ENCODE results near the gene NOL12. TPM values are rescaled to one million over a fixed set of nuclear protein-coding genes. Genes with fewer than 3 reads are reported as not detected.

Gene NOL12
- total RNA-seq, 1 experiment from 2014 or later, result 31.4 TPM

- Histone ChIP-seq H3K27ac (ENCODE audit: low read depth, low read length) (no peak overlapping the region), H3K36me3 (ENCODE audit: control insufficient read depth in 1 of 2, insufficient read depth in 2 of 2, low read length in 2 of 2) (no peaks in the 10 kb centered on the region), H3K4me3 (replicated peaks in 1 of 2; ENCODE audit: low read depth in 1 of 2, low read length in 2 of 2) (no peak overlapping the region), H3K4me2 (ENCODE audit: low read length) (no peak overlapping the region), H2AFZ (ENCODE audit: low read depth, low read length, poor library complexity, severe bottlenecking) (no peak overlapping the region), H4K20me1 (ENCODE audit: insufficient read depth) (no peaks in the 10 kb centered on the region), H3K9me3 (ENCODE audit: control insufficient read depth in 1 of 2, insufficient read depth in 1 of 2, low read depth in 1 of 2, low read length in 2 of 2) (no peaks in the 10 kb centered on the region), H3K79me2 (ENCODE audit: insufficient read depth, low read length) (no peaks in the 10 kb centered on the region), H3K9me2 (ENCODE audit: insufficient read depth) (no peaks in the 10 kb centered on the region), H3K4me1 (ENCODE audit: control insufficient read depth in 1 of 2, insufficient read depth in 2 of 2, low read length in 2 of 2) (peaks cover 26 to 43% of the 10 kb centered on the region in 2 experiments), H3K27me3 (ENCODE audit: insufficient read depth, low read length) (no peaks in the 10 kb centered on the region), H3K9ac (ENCODE audit: low read length) (no peak overlapping the region)
- ChIA-PET CTCF (interaction anchor here (0.8 to 1.6 kb wide), 3 partner anchors 8 to 89 kb away, joined by 3 to 4 read pairs (median 3); no protein-coding TSS in a partner anchor), POLR2A (no interaction called here), RAD21 (ENCODE audit: low non-redundant PET in 1 of 2, low total read pairs in 2 of 2, uncharacterized antibody in 2 of 2, unreplicated experiment in 2 of 2) (no interaction called here)
- no peak for TF ChIP-seq POLR2A (IDR thresholded peaks at IDR 0.05; ENCODE audit: borderline replicate concordance, extremely low read depth, insufficient read depth, insufficient read length)
- no peak for TF ChIP-seq RAD21 (IDR thresholded peaks at IDR 0.05; ENCODE audit: low read depth)
- TF ChIP-seq POLR2AphosphoS5 (IDR thresholded peaks at IDR 0.05; ENCODE audit: low read depth, low read length), result no peak
- TF ChIP-seq ELF1 (IDR thresholded peaks at IDR 0.05; ENCODE audit: borderline replicate concordance, low read depth), result no peak
- TF ChIP-seq FOSL1 (IDR thresholded peaks at IDR 0.05; ENCODE audit: low read depth), result no peak
- TF ChIP-seq JUND (IDR thresholded peaks at IDR 0.05), result no peak
- no peak for TF ChIP-seq REST (IDR thresholded peaks at IDR 0.05; ENCODE audit: low read depth)
- no peak for TF ChIP-seq ATF3 (IDR thresholded peaks at IDR 0.05)
- no peak for TF ChIP-seq ZFX (IDR thresholded peaks at IDR 0.05)
- no peak for TF ChIP-seq CBX3 (IDR thresholded peaks at IDR 0.05; ENCODE audit: low read depth)
- TF ChIP-seq YY1 (IDR thresholded peaks at IDR 0.05; ENCODE audit: extremely low read depth, insufficient replicate concordance, low read depth, low read length), result no peak
- TF ChIP-seq TCF7L2 (IDR thresholded peaks at IDR 0.05; ENCODE audit: borderline replicate concordance, extremely low read depth, insufficient read depth, insufficient read length), result no peak
- TF ChIP-seq ZNF274 (IDR thresholded peaks at IDR 0.05; ENCODE audit: low read depth, low read length), result no peak
- no peak for TF ChIP-seq ZBTB33 (IDR thresholded peaks at IDR 0.05; ENCODE audit: extremely low read depth, insufficient replicate concordance, low read length)
- no peak for TF ChIP-seq MAX (IDR thresholded peaks at IDR 0.05)
- BruUV-seq (replicated peaks), result no TSS peak
- ATAC-seq (no peak), DNase-seq (ENCODE audit: low read depth, low spot score) (no peak)
- intact Hi-C loops (cut with micrococcal nuclease), result no loop called here
These were observed 46.8 kb downstream of the NOL12 start for GRCh38 chr22:37732699-37733607.

All from HCT116 (cell line).